Kidney capillary endothelial cell (primary cell): ENCODE results near the gene MS4A6E.
A peak's percentile ranks its signal among the peaks of the same experiment; 100 is the strongest.
"Not testable (repeated sequence)": the region's sequence is repeated elsewhere in the genome, so short reads cannot be mapped to it uniquely, and the experiment has no call there.

ENCODE experiments used
- DNase-seq: peaks from one replicate; pipeline ENCODE4 v3.0.0-alpha.2; 2018; ENCODE audit warnings: low spot score

The MS4A6E gene

GRCh38 chr11:60336767-60337391 lies 9.8 kb downstream of the MS4A6E start:
- no peak for DNase-seq

DNA sequence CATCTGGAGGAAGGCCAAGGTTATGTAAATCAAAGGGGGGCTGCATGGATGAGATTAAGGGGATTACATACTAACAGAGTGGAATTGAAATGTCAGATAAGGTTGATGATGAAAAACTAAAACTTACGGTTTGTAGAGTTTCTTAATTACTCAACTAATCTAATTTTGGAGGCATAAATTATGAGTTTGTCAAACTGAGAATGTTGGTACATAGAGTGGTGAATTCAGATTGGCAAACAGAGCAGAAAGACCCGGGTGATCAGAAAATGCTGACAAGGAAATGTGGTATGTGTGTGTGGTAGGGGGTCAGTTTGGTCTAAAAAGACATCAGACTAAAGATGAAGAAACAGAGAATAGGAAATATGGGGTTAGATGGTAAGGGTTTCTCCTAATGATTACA lies 11.0 kb downstream of the MS4A6E start:
- no peak for DNase-seq

GRCh38 chr11:60339356-60339755 lies 12.3 kb downstream of the MS4A6E start:
- no peak for DNase-seq

DNA sequence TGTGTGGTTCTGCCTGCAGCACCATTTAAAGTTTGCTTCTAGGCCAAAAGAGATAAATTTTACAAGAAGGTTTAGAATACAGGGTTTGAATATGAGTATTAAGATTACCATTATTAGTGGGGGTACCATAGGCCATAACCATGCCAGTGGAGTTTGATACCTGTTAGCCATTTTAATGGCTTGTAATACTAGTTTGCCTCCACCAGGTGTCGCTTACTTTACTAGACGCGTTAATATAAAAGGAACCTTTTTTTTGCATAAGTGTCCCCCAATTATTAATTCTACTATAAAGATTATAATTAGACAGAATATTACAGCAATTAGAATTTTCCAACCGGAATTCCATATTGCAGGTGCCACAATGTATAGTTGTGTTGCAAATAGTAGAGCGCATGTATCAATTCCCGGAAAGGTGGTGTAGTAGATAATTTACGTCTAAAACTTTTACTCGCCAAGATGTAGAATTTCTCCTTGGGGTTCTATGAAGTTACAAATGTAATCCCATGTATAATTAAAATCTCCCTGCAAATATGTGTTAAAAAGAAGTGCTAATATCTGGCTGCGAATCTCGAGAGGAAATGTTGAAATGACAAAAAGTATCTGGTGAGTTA lies 16.1 kb downstream of the MS4A6E start:
- peak; percentile 18 for DNase-seq

DNA sequence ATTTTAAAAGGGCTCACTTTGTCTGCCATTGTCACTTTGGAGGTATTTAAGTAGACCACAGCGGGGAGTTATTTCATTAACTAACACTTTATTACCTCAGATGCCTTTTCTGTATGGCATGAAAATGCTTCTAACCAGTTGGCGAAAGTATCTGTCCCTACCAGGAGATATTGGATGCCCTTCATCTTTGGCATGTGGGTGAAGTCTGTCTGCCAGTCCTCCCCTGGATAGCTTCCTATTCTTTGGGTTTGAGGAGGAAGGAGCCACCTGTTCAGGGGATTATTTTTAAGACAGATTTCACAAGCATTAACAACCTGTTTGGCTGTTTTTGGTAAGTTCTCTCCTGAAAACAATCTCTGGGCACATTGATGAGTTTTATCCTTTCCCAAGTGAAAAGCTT lies 17.1 kb downstream of the MS4A6E start:
- no peak for DNase-seq

DNA sequence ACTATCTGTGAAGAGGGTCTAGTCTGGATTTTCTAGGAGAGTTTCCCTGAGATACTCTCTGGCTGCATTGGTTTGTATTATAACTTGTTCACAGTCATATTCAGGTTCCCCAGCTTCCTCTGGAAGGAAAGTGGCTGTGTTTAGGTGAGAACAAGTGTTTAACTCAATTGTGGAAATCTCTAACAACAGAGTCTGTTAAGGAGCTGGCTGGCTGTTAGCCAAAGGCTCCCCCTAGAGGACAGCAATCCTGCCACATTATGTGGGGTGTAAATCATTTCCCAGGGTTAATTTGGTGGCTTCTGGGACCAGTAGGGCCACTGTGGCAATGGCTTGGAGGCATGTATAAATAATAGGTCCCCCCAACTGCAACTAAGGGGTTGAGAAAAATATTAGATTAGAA lies 18.4 kb downstream of the MS4A6E start:
- DNase-seq: no peak

DNA sequence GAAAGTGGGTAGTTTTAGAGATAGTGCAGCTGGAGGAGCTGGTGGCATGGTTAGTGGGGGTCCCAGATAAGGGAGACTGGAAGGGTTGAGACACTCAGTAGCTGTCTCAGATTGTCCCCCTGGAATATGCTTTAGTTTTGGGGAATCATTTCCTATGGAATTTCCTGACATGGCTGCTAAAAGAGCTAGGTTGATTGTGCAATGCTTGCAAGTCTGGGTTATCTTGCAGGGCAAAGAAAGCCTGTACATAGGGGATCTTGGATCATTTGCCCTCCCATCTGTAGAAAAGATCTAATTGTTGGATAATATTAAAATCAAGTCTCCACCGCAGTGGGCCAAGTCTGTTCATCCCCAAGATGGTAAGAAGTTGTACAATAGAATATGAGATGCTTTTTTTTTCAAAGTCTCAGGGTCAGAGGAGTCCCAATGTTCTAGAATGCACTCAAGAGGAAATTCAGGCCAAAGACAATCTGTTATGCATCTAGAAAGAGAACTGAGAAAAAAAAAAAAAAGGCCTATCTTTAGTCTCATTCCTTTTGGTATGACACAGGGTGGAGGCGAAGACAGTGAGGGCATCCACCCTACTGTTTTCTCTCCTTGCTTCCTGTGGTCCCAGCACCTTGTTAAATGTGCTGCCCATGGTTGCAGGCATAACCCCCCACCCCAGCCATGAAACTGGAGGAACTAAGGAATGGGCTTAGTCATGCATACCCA lies 20.2 kb downstream of the MS4A6E start:
- no peak for DNase-seq

DNA sequence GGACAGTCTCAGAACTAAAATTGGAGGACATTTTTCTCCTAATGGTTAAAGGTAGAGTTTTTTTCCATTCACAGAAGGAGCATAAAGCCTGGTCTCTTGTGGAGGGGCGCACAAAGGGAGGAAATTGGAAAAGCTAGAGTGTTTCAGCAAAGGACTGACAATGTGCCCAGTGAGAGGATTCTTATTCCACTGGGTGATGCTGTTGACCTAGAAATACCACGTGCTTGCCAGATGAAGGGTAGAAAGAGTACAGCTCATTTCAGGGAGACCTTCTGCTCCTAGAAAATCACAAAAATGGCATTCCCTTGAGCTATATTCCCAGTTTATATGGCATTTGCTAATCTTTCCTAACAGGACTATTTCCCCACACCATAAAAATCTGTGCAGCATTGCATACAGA lies 21.1 kb downstream of the MS4A6E start:
- DNase-seq: no peak

GRCh38 chr11:60349990-60350389 lies 22.9 kb downstream of the MS4A6E start:
- no peak for DNase-seq

DNA sequence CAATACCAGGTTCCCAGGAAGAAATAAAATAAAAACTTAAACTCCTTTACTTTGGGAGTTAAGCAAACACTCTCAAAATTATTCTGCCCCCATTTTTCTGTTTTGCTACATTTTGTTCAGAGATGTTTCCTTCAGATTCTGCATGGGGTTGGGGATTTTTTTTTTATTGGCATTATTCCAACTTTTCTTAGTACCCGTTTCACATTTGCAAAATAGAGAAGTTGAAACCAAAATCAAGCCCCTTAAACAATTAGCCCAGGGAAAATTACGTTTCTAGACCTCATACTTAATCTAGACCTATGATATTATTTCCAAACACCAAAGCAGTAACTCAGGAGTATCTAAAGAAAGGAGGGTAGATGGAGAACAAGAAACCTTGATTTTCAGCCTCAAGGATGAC lies 30.7 kb downstream of the MS4A6E start:
- no peak for DNase-seq

DNA sequence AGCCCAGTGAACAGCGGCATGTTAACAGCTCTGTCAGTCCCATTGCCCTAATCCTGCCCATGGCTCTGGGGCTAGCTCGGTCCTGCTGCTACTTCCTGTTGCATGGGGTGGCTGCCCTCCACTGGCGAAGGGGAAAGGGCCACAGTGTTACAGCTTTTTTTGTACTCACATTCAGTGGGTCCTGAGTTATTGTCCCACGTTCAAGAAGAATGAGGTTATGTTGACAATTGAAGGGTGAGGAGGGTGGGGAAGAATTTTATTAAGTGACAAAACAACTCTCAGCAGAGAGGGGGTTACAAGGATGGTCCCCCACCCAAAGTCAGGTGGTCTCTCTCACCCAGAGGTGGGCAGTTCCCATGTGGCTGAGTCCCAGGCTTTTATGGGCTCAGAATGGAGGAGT lies 33.6 kb downstream of the MS4A6E start:
- no peak for DNase-seq

DNA sequence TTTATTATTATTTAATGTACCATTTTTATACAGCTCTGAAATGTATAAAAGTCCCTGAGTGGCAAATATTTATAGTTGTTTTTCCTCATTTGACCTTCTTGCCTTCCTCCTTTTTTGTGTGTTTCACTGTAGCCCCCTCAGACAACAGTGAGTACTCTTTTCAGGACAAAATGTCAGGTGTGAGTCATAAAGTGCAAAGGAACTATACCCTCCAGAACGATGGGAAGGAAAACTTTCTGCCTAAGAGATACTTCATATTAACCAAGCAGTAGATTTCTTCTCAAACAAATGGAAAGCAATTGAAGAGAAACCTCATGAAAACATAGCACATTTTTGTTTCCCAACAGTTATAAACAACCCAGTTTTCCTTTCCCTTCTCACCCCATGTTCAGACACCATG lies 35.2 kb downstream of the MS4A6E start:
- DNase-seq: no peak

GRCh38 chr11:60363542-60364470 lies 36.8 kb downstream of the MS4A6E start:
- DNase-seq: peak; percentile 44

GRCh38 chr11:60366262-60366904 lies 39.3 kb downstream of the MS4A6E start:
- not testable (repeated sequence) for DNase-seq

DNA sequence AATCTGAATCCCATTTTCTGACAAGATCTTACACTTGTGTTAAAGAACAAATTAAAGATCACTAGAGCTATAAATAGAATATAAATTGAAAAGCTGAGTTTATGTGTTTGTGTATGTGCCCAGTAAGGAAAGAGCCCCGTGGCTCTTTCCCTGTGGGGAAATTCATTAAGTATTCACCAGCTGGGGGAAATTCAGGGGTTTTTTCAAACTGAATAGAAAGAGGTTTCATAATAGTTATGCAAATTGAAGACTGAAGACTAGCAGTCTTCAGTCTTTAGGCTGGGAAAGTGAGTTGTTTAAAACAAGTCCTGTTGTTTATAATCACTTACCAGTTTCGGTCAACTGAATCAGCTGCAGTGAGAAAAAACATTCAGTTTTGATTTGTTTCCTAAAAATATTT lies 40.0 kb downstream of the MS4A6E start:
- DNase-seq: no peak

GRCh38 chr11:60367896-60368295 lies 40.8 kb downstream of the MS4A6E start:
- DNase-seq: no peak

- DNase-seq: no peak
Measured at GRCh38 chr11:60370252-60370810, 43.3 kb downstream of the MS4A6E start.

DNA sequence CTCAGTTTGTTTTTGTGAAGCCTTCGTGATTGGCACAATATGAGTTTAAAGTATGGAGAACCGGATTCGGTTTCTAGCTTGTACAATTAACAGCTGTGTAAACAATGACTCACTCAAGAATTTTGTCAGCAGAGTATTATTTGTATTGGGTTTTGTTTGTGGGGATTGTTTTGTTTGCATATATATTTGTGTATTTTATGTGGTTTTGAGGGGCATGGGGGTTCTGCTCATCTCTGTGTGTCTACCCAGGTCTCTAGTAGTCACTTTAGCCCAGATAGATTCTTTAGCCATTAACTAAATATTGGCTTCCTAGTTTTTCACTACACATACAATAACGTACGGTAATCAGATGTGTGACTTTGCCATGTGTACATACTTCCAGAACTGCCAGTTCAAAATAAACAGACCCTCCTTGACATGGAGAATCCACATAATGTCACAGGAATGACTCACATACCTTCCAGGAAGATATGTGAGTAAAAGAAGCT lies 43.8 kb downstream of the MS4A6E start:
- no peak for DNase-seq

DNA sequence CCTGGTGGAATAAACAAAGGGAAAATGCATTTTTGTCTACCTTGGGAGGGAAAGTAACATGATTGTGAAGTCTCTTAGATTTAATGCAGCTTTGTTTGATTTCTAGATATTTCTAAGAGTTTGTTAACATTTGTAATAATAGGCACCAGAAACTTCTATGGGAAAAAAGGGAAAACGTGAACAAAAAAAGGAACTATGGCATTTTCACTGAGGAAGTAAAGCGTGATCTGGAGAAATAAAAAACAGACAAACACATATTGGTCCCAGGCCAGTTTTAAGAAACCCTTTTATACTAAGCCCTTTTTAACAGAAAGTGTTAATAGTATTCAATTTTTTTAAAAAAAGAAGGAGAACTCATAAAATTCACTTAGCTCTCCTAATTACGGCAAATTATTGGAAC lies 44.3 kb downstream of the MS4A6E start:
- DNase-seq: no peak

DNA sequence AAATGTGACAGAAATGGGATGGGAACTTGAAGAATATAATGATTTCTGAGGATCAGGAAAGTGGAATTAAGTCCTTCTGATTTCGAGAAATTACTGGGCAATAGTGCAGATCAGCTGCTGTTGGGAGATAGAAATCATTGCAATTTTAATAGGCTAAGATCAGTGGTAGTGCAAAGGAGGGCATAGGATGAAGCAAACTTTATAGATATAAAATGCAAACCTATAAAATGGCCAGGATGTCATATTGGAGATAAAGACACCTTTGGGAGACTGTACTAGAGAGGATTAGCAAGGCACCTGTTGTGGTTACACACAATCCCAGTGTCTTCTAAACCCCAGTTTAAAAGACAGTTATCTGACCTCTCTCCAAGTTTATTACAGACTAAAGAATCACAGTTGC lies 44.8 kb downstream of the MS4A6E start:
- DNase-seq: no peak

GRCh38 chr11:60372767-60373166 lies 45.7 kb downstream of the MS4A6E start:
- DNase-seq: no peak

DNA sequence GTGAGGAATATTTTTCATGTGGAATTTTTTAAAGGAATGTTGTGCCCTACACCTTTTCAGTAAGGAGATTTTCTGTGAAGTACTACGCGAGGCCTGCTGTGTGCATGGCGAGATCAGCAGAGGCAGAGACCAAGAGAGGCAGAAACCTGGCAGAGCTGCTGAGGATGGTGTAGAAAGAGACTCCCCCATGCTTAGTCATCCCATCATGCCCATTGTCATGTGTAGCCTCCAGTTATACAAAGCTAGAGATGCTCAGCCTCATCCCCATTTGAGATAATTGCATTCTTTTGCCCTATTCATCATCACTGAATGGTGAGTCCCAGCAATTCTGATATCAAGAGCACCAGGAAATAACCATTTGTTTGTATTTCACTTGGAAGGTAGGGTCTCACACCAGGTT lies 48.3 kb downstream of the MS4A6E start:
- no peak for DNase-seq
